PC-9 (cell line): Measurements from ENCODE around the gene ACTR1B. TPM values are rescaled to one million over a fixed set of nuclear protein-coding genes. Genes with fewer than 3 reads are reported as not detected.

Experiments
- BruUV-seq: library from RNA; stranded (reverse); fragments of 400-500 nt; replicated peaks from 2 replicates; lab custom pipeline; 2021; lab: Mats Ljungman, UMichigan
- CTCF ChIA-PET: fragments of 300-600 bp; sonication (Branson Sonifier 250); formaldehyde crosslinking; loops from one replicate; lab custom pipeline; 2022; ENCODE audit warnings: antibody characterized with exemption; lab: Charles Lee
- POLR2A ChIA-PET: fragments of 300-600 bp; sonication (Branson Sonifier 250); formaldehyde crosslinking; loops from one replicate; lab custom pipeline; 2022; ENCODE audit warnings: antibody characterized with exemption; ENCODE audit not compliant: unreplicated experiment; lab: Charles Lee
- DNase-seq, 2 experiments: peaks; one replicate each; pipeline versions ENCODE4 v3.0.0 to v3.0.0-alpha.2; 2015 to 2022; ENCODE audit warnings: mixed read lengths in 1 of 2
- H2AFZ ChIP-seq: fragments of 200-600 bp; sonication (generic); 2 replicates; pipeline ENCODE4 v1.8.1; 2017; ENCODE audit warnings: antibody characterized with exemption
- H3F3A ChIP-seq: fragments of 200-600 bp; sonication (generic); 2 replicates; pipeline ENCODE4 v1.8.1; 2017; ENCODE audit warnings: antibody characterized with exemption, mild to moderate bottlenecking, low read depth; ENCODE audit not compliant: insufficient read depth
- H3K27ac ChIP-seq: fragments of 200-600 bp; sonication (generic); 2 replicates; pipeline ENCODE4 v1.6.1; 2016; ENCODE audit warnings: mixed run types
- H3K27me3 ChIP-seq: fragments of 200-600 bp; sonication (generic); 2 replicates; pipeline ENCODE4 v1.6.1; 2016; ENCODE audit warnings: low read depth, mixed run types; ENCODE audit not compliant: insufficient read depth
- H3K36me3 ChIP-seq: fragments of 200-600 bp; sonication (generic); 2 replicates; pipeline ENCODE4 v1.6.1; 2016; ENCODE audit warnings: low read depth, mixed run types
- H3K4me1 ChIP-seq: fragments of 200-600 bp; sonication (generic); replicated peaks from 2 replicates; pipeline ENCODE4 v1.6.1; 2016; ENCODE audit warnings: mixed run types; ENCODE audit not compliant: insufficient read depth
- H3K4me2 ChIP-seq: fragments of 200-600 bp; sonication (generic); 2 replicates; pipeline ENCODE4 v1.6.1; 2017; ENCODE audit warnings: mixed run types
- H3K4me3 ChIP-seq: fragments of 200-600 bp; sonication (generic); 2 replicates; pipeline ENCODE4 v1.6.1; 2016; ENCODE audit warnings: mixed run types
- H3K79me2 ChIP-seq: fragments of 200-600 bp; sonication (generic); 2 replicates; pipeline ENCODE4 v1.6.1; 2017; ENCODE audit warnings: low read depth, mixed run types
- H3K9me2 ChIP-seq: fragments of 200-600 bp; sonication (generic); 2 replicates; pipeline ENCODE4 v1.8.1; 2017; ENCODE audit warnings: mild to moderate bottlenecking; ENCODE audit not compliant: insufficient read depth
- H3K9me3 ChIP-seq: fragments of 200-600 bp; sonication (generic); 2 replicates; pipeline ENCODE4 v1.8.1; 2016; ENCODE audit warnings: low read depth; ENCODE audit not compliant: insufficient read depth
- H4K20me1 ChIP-seq: fragments of 200-600 bp; sonication (generic); 2 replicates; pipeline ENCODE4 v1.8.1; 2017; ENCODE audit not compliant: insufficient read depth
- CTCF ChIP-seq: fragments of 200-600 bp; sonication (generic); conservative IDR thresholded peaks from 2 replicates; pipeline ENCODE4 v1.6.1; 2017; ENCODE audit warnings: mixed run types, antibody characterized with exemption, mild to moderate bottlenecking, moderate library complexity
- EZH2 ChIP-seq: fragments of 200-600 bp; sonication (generic); IDR thresholded peaks from 2 replicates; pipeline ENCODE4 v1.8.0; 2017; ENCODE audit warnings: antibody characterized with exemption, low read depth
- intact Hi-C: fragments of 100-400 bp; cut with micrococcal nuclease; formaldehyde crosslinking; loops from one replicate; pipeline ENCODE4 v1.10.0; 2022; ENCODE audit not compliant: unreplicated experiment
- total RNA-seq: library from RNA; stranded (reverse); gene quantifications from 2 replicates; pipeline ENCODE4 v1.2.3, GENCODE V29; 2021

ACTR1B gene
- total RNA-seq, 1 experiment from 2014 or later: 49.9 TPM

- POLR2A ChIA-PET: no interaction called here
- H3K9me3 ChIP-seq: no peaks in the 10 kb centered on the region
- H2AFZ ChIP-seq: no peak overlapping the region
- no peaks in the 10 kb centered on the region for H3F3A ChIP-seq
- no peaks in the 10 kb centered on the region for H3K36me3 ChIP-seq
- H3K4me1 ChIP-seq: 0 out of 2 replicates have a peak, but pooled peaks cover 5% of the 10 kb centered on the region
- no peak overlapping the region for H3K4me3 ChIP-seq
- H3K27me3 ChIP-seq: peaks cover 13% of the 10 kb centered on the region; the same call in 1 of the 2 replicates
- CTCF ChIA-PET: no interaction called here
- H3K27ac ChIP-seq: no peak overlapping the region
- no TSS peak for BruUV-seq
- H3K9me2 ChIP-seq: no peaks in the 10 kb centered on the region
- TF ChIP-seq CTCF (no peak), EZH2 (no peak)
- H3K4me2 ChIP-seq: no peak overlapping the region
- intact Hi-C loops: loop anchor here (5.0 to 10.0 kb wide), 2 partner anchors 41 to 893 kb away; partner anchors contain the start of genes COA5 and UNC50
- no peaks in the 10 kb centered on the region for H4K20me1 ChIP-seq
- DNase-seq: no peak
- no peaks in the 10 kb centered on the region for H3K79me2 ChIP-seq
These were observed 47.5 kb upstream of the ACTR1B start for GRCh38 chr2:97711394-97711711.

GRCh38 chr2:97708608-97709007 is 44.8 kb upstream of the ACTR1B start:
- H3K4me3 ChIP-seq: no peak overlapping the region
- no peak for DNase-seq
- H3K9me2 ChIP-seq: no peaks in the 10 kb centered on the region
- H3K27ac ChIP-seq: no peak overlapping the region
- no peaks in the 10 kb centered on the region for H3F3A ChIP-seq
- ChIA-PET CTCF (interaction anchor here (1.3 kb wide), 1 partner anchor 9 kb away, joined by 3 read pairs; no protein-coding TSS in a partner anchor), POLR2A (interaction anchor here (0.5 kb wide), 1 partner anchor 1321 kb away, joined by 8 read pairs; no protein-coding TSS in a partner anchor)
- H3K4me1 ChIP-seq: 0 out of 2 replicates have a peak, but pooled peaks cover 5% of the 10 kb centered on the region
- peaks cover 19% of the 10 kb centered on the region; the same call in 1 of the 2 replicates for H3K27me3 ChIP-seq
- no peak overlapping the region for H2AFZ ChIP-seq
- no peaks in the 10 kb centered on the region for H3K79me2 ChIP-seq
- no peaks in the 10 kb centered on the region for H3K9me3 ChIP-seq
- TF ChIP-seq EZH2 (no peak), CTCF (no peak)
- intact Hi-C loops: no loop called here
- H4K20me1 ChIP-seq: no peaks in the 10 kb centered on the region
- no peaks in the 10 kb centered on the region for H3K36me3 ChIP-seq
- no TSS peak for BruUV-seq
- H3K4me2 ChIP-seq: no peak overlapping the region

GRCh38 chr2:97708048-97708380 is 44.2 kb upstream of the ACTR1B start:
- Histone ChIP-seq H2AFZ (no peak overlapping the region), H4K20me1 (no peaks in the 10 kb centered on the region), H3F3A (no peaks in the 10 kb centered on the region), H3K36me3 (no peaks in the 10 kb centered on the region), H3K9me2 (no peaks in the 10 kb centered on the region), H3K4me1 (0 out of 2 replicates have a peak, but pooled peaks cover 5% of the 10 kb centered on the region), H3K4me3 (no peak overlapping the region), H3K9me3 (no peaks in the 10 kb centered on the region), H3K79me2 (no peaks in the 10 kb centered on the region), H3K27ac (no peak overlapping the region), H3K27me3 (peaks cover 19% of the 10 kb centered on the region; the same call in 1 of the 2 replicates), H3K4me2 (no peak overlapping the region)
- no TSS peak for BruUV-seq
- DNase-seq: no peak
- ChIA-PET CTCF (interaction anchor here (1.3 kb wide), 1 partner anchor 8 kb away, joined by 3 read pairs; no protein-coding TSS in a partner anchor), POLR2A (no interaction called here)
- intact Hi-C loops: no loop called here
- TF ChIP-seq CTCF (no peak), EZH2 (no peak)
